Activated naive CD4-positive, alpha-beta T cell (primary cell): ENCODE measurements around the gene PLXNB2.
"Not testable (repeated sequence)": the region's sequence is repeated elsewhere in the genome, so short reads cannot be mapped to it uniquely, and the experiment has no call there.

Experiments used
- DNase-seq, 4 experiments: peaks; one replicate each; lab custom pipeline; 2025; lab: John Stamatoyannopoulos, UW

Gene PLXNB2

DNA sequence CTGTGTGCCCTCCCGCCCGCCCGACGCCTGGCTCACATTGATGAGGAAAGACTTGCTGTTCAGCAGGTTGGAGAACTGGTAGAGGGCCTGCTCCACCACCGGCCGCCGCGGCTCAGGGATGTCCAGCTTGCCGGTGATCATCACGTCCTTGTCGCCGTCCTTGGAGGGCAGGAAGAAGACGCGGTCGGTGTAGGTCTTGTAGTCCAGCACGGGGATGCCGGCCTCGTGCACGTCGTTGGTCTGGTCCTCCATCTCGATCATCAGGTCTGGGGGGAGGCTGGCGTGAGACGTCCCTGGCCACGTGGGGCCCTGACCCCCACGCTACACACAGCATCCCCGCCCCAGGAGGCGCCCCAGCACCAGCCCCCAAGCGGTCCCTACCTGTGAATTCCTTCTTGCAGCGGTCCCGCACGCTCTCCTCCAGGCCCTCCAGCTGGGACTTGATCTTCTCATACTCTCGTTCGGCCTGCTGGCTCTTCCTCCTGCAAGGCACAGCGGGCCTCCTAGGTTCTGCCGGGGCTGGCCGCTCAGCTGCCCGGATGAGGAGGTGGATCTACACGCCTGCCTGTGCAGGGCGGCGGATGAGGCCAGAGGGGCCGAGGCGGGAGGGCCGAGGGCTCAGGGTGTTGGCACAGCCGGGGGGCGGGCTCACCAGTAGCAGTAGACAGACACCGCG, 26.6 kb downstream of the PLXNB2 start:
- DNase-seq: no peak

GRCh38 chr22:50280022-50280707, 27.3 kb downstream of the PLXNB2 start:
- no peak for DNase-seq

GRCh38 chr22:50278956-50279619, 28.4 kb downstream of the PLXNB2 start:
- no peak for DNase-seq

DNA sequence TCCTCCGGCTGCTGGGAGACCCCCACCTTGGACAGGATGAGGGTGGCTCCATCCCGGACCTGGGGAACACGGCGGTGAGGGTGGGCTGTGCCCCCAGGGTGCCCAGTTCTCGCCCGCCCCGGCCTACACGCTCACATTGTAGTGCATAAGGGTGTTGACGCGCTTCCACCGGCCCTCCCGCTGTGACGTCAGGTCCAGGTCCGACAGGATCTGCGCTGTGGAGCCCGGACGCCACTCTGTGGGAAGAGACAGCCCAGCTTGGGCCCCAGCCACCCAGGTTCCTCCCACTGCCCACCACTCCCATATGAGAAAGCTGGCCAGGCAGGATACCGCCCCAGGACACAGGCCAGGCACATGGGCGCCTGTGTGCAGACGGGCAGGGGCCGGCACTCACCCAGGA, 29.0 kb downstream of the PLXNB2 start:
- no peak for DNase-seq

- no peak for DNase-seq
Measured at GRCh38 chr22:50277761-50278160, 29.7 kb downstream of the PLXNB2 start.

DNA sequence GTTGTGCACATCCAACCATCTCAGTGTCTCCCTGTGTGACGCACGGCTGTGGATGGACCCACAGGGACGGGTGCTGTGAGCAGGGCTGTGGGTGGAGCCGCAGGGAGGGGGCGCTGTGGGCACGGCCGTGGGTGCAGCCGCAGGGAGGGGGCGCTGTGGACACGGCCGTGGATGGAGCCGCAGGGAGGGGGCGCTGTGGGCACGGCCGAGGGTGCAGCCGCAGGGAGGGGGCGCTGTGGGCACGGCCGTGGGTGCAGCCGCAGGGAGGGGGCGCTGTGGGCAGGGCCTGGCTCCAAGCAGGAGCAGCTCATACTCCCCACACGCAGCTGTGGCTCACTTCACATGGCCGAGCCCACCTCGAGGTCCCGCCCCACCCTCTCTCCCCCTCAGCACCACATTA, 31.3 kb downstream of the PLXNB2 start:
- peak in 3 of 4 experiments; percentile 14 to 27 (median 14) for DNase-seq

GRCh38 chr22:50275181-50276055, 32.0 kb downstream of the PLXNB2 start:
- no peak for DNase-seq

- no peak for DNase-seq
Measured at GRCh38 chr22:50274771-50275170, 32.7 kb downstream of the PLXNB2 start.

- DNase-seq: peak in 1 of 4 experiments; percentile 19
Measured at GRCh38 chr22:50274311-50274710, 33.1 kb downstream of the PLXNB2 start.

DNA sequence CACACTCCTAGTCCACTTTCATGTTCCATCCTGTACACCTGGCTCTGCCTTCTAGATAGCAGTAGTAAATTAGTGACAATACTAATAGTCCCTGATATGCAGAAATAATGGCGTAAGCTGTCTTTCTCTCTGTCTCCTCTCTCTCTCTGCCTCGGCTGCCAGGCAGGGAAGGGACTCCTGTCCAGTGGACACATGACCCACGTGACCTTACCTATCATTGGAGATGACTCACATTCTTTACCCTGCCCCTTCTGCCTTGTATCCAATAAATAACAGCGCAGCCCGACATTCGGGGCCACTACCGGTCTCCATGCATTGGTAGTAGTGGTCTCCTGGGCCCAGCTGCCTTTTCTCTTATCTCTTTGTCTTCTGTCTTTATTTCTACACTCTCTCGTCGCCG, 33.7 kb downstream of the PLXNB2 start:
- DNase-seq: not testable (repeated sequence)

DNA sequence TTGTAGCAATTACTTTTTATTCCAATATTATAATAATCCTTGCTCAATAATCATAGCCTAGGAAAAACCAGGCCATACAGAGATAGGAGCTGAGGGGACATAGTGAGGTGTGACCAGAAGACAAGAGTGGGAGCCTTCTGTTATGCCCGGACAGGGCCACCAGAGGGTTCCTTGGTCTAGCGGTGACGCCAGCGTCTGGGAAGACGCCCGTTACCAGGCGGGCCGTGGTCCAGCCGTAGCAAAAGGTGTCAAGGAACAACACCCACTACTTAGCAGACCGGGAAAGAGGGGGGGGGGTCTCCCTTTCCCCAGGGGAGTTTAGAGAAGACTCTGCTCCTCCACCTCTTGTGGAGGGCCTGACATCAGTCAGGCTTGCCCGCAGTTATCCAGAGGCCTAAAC, 34.1 kb downstream of the PLXNB2 start:
- DNase-seq: not testable (repeated sequence)

- no peak for DNase-seq
Measured at GRCh38 chr22:50272044-50272802, 35.2 kb downstream of the PLXNB2 start.

DNA sequence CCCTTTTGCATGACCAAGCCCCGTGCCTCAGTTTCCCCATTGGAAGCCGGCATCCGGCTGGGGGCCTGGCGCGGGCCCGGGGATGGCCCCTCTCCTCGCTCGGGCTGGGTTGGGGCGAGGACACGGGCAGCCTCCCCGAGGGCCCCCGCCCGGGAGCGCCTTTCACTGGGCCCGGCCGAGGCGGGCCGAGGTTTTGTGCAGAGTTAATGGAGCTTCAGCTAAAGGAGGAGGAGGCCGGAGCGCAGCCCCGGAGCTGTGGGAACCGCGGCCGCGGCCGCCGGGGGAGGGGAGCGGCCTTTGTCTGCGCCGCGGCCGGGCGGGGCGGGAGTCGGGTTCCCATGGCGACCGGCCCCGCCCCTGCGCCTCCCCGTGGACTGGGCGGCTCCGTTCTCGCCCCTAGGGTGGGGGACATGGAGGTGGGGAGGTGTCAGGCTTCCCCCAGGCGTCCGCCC, 35.9 kb downstream of the PLXNB2 start:
- DNase-seq: peak in 1 of 4 experiments; percentile 32

DNA sequence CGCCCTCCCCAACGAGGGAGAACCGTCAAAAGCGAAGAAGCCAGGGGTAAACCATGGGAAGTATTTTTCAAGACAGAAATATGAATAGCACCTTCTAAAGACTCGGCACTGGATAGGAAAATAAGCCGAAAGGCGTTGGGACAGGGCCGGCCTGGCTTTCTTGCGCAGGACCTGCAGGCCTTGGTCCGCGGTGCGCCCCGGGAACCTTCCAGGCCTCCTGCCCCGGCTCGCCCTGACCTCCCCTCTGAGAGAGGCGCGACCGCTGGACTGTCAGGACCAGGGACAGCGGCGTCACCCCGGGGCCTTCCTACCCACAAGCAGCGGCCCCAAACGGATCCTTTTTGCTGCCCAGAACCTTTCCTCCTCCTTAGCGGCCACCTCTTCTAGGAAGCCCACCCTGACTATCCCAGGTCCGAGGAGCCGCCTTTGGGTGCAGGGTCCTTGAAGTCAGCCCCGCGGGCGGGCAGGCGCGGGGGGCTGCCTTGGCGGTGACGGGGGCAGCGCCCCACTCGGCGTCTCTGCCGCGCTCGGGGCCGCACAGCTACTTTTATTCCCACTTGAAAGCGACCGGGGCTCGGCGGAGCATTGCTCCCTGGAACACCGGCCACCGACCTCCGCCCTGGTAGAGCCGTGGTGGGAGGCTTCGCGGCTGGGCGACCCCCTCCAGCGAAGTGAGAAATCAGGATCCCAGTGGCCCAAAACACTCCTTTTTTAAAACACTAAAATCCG, 36.6 kb downstream of the PLXNB2 start:
- DNase-seq: peak in 3 of 4 experiments; percentile 26 to 59 (median 38)

DNA sequence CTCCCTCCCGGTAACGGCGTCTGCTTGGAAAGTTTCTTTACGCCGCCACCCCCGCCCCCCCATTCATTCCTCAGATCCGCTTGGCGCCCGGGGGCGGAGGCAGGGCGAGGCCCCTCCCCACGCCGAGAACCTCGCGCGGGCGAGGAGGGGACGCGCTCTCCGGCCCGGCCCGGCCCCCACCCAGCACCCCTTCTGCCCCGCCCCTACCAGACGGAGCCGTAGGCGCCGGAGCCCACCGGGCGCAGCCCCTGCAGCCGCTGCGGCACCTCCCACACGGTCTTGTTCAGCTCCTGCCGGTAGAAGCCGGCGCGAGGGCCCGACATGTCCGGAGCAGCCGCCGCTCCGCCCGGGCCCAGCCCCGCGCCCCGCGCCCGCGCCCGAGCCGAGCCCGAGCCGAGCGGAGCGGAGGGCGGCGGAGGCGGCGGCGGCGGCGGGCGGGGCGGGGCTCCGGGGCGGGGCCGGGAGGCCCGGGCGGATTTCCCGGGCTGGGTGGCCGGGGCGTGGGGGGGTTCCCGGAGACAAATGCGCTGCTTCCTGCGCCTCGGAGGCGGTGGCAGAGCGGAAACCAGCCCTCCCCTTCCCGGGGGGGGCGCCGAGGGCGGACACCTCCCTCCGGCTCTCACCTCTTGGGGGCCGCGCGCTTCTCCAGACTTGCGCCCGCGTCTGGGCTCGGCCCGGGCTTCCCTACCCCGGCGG, 37.3 kb downstream of the PLXNB2 start, which contains the start of gene MAPK11:
Gene MAPK11 (minus strand): TSS at position 411 of the 696 bp plus-strand sequence. CDS start 88 bp downstream, at position 323.
- peak in 3 of 4 experiments; percentile 14 to 69 (median 57) for DNase-seq

GRCh38 chr22:50269573-50269969, 37.9 kb downstream of the PLXNB2 start:
- DNase-seq: no peak

- DNase-seq: no peak
Measured at GRCh38 chr22:50268655-50269113, 38.8 kb downstream of the PLXNB2 start.

GRCh38 chr22:50267591-50268390, 39.7 kb downstream of the PLXNB2 start:
- DNase-seq: peak in 3 of 4 experiments; percentile 22 to 53 (median 30)

DNA sequence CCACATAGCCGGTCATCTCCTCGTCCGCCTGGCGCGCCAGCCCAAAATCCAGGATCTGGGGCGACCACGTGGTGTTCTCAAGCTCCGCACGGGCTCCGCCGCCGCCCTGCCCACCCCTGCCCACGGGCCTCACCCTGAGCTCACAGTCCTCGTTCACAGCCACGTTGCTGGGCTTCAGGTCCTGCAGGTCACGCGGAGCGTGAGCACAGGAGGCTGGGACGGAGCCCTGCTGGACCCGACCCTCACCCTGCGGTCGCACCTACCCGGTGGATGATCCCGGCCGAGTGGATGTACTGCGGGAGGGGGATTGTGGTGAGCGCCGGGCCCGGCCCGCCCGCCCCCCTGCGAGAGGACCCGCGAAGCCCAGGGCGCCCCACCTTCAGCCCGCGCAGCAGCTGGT, 40.5 kb downstream of the PLXNB2 start:
- no peak for DNase-seq
